DND-41 (cell line): ENCODE measurements around the gene CACNB4.

Source experiments
- CTCF ChIP-seq: IDR thresholded peaks from 2 replicates; pipeline ENCODE4 v1.5.1; 2012; ENCODE audit warnings: borderline replicate concordance, low read length, moderate library complexity, mild to moderate bottlenecking; ENCODE audit not compliant: poor library complexity, severe bottlenecking; ENCODE audit errors: extremely low read depth
- EZH2 ChIP-seq: IDR thresholded peaks from 3 replicates; pipeline ENCODE4 v1.6.1; 2012; ENCODE audit warnings: borderline replicate concordance, low read depth, mild to moderate bottlenecking, moderate library complexity, low read length, inconsistent platforms; ENCODE audit not compliant: severe bottlenecking

GRCh38 chr2:152103271-152103670 lies 4.4 kb upstream of the CACNB4 start:
- TF ChIP-seq CTCF (no peak), EZH2 (no peak)
